Fibroblast of mammary gland (primary cell): ENCODE results near the gene ZNF83.

ENCODE experiments used
- DNase-seq: peaks from one replicate; pipeline ENCODE4 v3.0.0-alpha.2; 2010; ENCODE audit warnings: low read depth
- H3K4me3 ChIP-seq: 2 replicates; pipeline ENCODE4 v1.5.1; 2011; ENCODE audit warnings: low read depth, mild to moderate bottlenecking, low read length, moderate library complexity; ENCODE audit not compliant: control insufficient read depth
- CTCF ChIP-seq: conservative IDR thresholded peaks from 2 replicates; pipeline ENCODE4 v1.5.1; 2011; ENCODE audit warnings: low read depth, low read length, inconsistent platforms; ENCODE audit not compliant: control insufficient read depth, insufficient read depth

The ZNF83 gene

GRCh38 chr19:52669586-52669985 lies 31.4 kb upstream of the ZNF83 start:
- no peak for TF ChIP-seq CTCF
- no peak for DNase-seq
- no peak overlapping the region for H3K4me3 ChIP-seq

- no peak for DNase-seq
- TF ChIP-seq CTCF = no peak
- H3K4me3 ChIP-seq = no peak overlapping the region
Observed at GRCh38 chr19:52667972-52668371, 29.8 kb upstream of the ZNF83 start.

- no peak overlapping the region for H3K4me3 ChIP-seq
- DNase-seq = no peak
- TF ChIP-seq CTCF = no peak
Observed at GRCh38 chr19:52666506-52666905, 28.4 kb upstream of the ZNF83 start.

GRCh38 chr19:52665529-52665928 lies 27.4 kb upstream of the ZNF83 start:
- no peak overlapping the region for H3K4me3 ChIP-seq
- TF ChIP-seq CTCF = no peak
- peak; percentile 45 for DNase-seq

- no peak overlapping the region for H3K4me3 ChIP-seq
- no peak for DNase-seq
- TF ChIP-seq CTCF = no peak
Observed at GRCh38 chr19:52665027-52665426, 26.9 kb upstream of the ZNF83 start.

- no peak overlapping the region for H3K4me3 ChIP-seq
- no peak for DNase-seq
- no peak for TF ChIP-seq CTCF
Observed at GRCh38 chr19:52664461-52664860, 26.3 kb upstream of the ZNF83 start.

- no peak for TF ChIP-seq CTCF
- DNase-seq = no peak
- no peak overlapping the region for H3K4me3 ChIP-seq
Observed at GRCh38 chr19:52662631-52663030, 24.5 kb upstream of the ZNF83 start.
